22Rv1 (cell line): ENCODE measurements around the gene FAM181A.

Experiments
- CTCF ChIP-seq: fragments of 450-650 bp; IDR thresholded peaks from 2 replicates; pipeline ENCODE4 v1.5.1; 2017; ENCODE audit warnings: mild to moderate bottlenecking
- ZFX ChIP-seq: fragments of 450-650 bp; IDR thresholded peaks from 2 replicates; pipeline ENCODE4 v1.6.1; 2017; ENCODE audit warnings: antibody characterized with exemption, borderline replicate concordance

DNA sequence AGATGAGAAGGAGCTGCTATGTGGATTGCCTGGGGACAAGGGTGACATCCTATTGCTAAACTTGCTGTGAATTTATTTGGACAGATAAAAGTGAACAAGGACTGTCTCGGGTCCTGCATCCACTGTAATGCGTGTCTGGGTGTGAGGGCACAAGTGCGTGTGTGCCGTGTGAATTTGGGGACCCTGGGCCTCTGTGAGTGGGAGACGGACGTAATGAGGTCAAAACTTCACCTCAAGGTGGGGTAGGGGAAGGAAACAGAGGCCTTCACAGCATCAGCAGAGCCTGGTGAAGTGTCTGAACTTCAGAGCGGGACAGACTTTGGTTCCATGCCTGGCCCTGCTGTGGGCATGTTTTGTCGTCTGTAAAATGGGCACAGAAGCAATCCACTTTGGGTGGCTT, 34.5 kb downstream of the FAM181A start:
- TF ChIP-seq CTCF (no peak), ZFX (no peak)
